ENCODE results near the gene TMPRSS15. TPM values are rescaled to one million over a fixed set of nuclear protein-coding genes. Genes with fewer than 3 reads are reported as not detected.

TMPRSS15 gene
- total and polyA plus RNA-seq, 5 donors from 2014 or later = not detected

- H3K4me3 ChIP-seq (ENCODE audit: low read depth, low read length) = no peak overlapping the region
- no peak for ATAC-seq (ENCODE audit: low read depth in 2 of 2)
- DNase-seq = no peak
- H3K36me3 ChIP-seq (ENCODE audit: control insufficient read depth, insufficient read depth, low read length) = no peaks in the 10 kb centered on the region
- Mint-ChIP-seq H3K36me3 (no peaks in the 10 kb centered on the region), H3K27ac (no peak overlapping the region), H3K4me1 (no peaks in the 10 kb centered on the region), H3K27me3 (no peaks in the 10 kb centered on the region), H3K9me3 (peaks cover 2 to 19% (median 6%) of the 10 kb centered on the region in 7 donors), H3K4me3 (no peak overlapping the region)
- no peaks in the 10 kb centered on the region for H3K27me3 ChIP-seq (ENCODE audit: control insufficient read depth, insufficient read depth, low read length)
- no peaks in the 10 kb centered on the region for H3K4me1 ChIP-seq (ENCODE audit: control insufficient read depth, insufficient read depth, low read length, poor library complexity, severe bottlenecking)
- no peak overlapping the region for H3K27ac ChIP-seq (ENCODE audit: insufficient read depth, low read length, poor library complexity, severe bottlenecking)
- no peaks in the 10 kb centered on the region for H3K9me3 ChIP-seq (ENCODE audit: control insufficient read depth in 2 of 2, low read length in 2 of 2)
Measured at GRCh38 chr21:18235545-18235944, 168.0 kb downstream of the TMPRSS15 start.

- Histone ChIP-seq H3K36me3 (ENCODE audit: control insufficient read depth, insufficient read depth, low read length) (no peaks in the 10 kb centered on the region), H3K4me1 (ENCODE audit: control insufficient read depth, insufficient read depth, low read length, poor library complexity, severe bottlenecking) (no peaks in the 10 kb centered on the region), H3K9me3 (ENCODE audit: control insufficient read depth in 2 of 2, low read length in 2 of 2) (peaks cover 0 to 2% of the 10 kb centered on the region in 2 experiments), H3K27me3 (ENCODE audit: control insufficient read depth, insufficient read depth, low read length) (no peaks in the 10 kb centered on the region), H3K4me3 (ENCODE audit: low read depth, low read length) (no peak overlapping the region), H3K27ac (ENCODE audit: insufficient read depth, low read length, poor library complexity, severe bottlenecking) (no peak overlapping the region)
- Mint-ChIP-seq H3K9me3 (peaks cover 0 to 11% (median 7%) of the 10 kb centered on the region in 7 donors), H3K27ac (no peak overlapping the region), H3K27me3 (no peaks in the 10 kb centered on the region), H3K4me3 (no peak overlapping the region), H3K4me1 (no peaks in the 10 kb centered on the region), H3K36me3 (no peaks in the 10 kb centered on the region)
- no peak for ATAC-seq (ENCODE audit: low read depth in 2 of 2)
- no peak for DNase-seq
Measured at GRCh38 chr21:18228060-18228739, 175.4 kb downstream of the TMPRSS15 start.

GRCh38 chr21:18222346-18222745, 181.2 kb downstream of the TMPRSS15 start:
- no peak overlapping the region for H3K27ac Mint-ChIP-seq
- H3K36me3 Mint-ChIP-seq = no peaks in the 10 kb centered on the region

GRCh38 chr21:18220498-18220897, 183.1 kb downstream of the TMPRSS15 start:
- peaks cover 15 to 18% of the 10 kb centered on the region in 2 experiments for H3K9me3 ChIP-seq (ENCODE audit: control insufficient read depth in 2 of 2, low read length in 2 of 2)
- peaks cover 0 to 39% (median 13%) of the 10 kb centered on the region in 7 donors for H3K9me3 Mint-ChIP-seq
- no peaks in the 10 kb centered on the region for H3K27me3 ChIP-seq (ENCODE audit: control insufficient read depth, insufficient read depth, low read length)
- no peak overlapping the region for H3K27ac ChIP-seq (ENCODE audit: insufficient read depth, low read length, poor library complexity, severe bottlenecking)
- DNase-seq = no peak
- H3K27ac Mint-ChIP-seq = no peak overlapping the region
- H3K36me3 Mint-ChIP-seq = no peaks in the 10 kb centered on the region
- H3K4me3 Mint-ChIP-seq = no peak overlapping the region
- no peaks in the 10 kb centered on the region for H3K27me3 Mint-ChIP-seq
- no peak overlapping the region for H3K4me3 ChIP-seq (ENCODE audit: low read depth, low read length)
- no peak for ATAC-seq (ENCODE audit: low read depth in 2 of 2)
- H3K4me1 ChIP-seq (ENCODE audit: control insufficient read depth, insufficient read depth, low read length, poor library complexity, severe bottlenecking) = no peaks in the 10 kb centered on the region
- H3K36me3 ChIP-seq (ENCODE audit: control insufficient read depth, insufficient read depth, low read length) = no peaks in the 10 kb centered on the region
- no peaks in the 10 kb centered on the region for H3K4me1 Mint-ChIP-seq

More at GRCh38 chr21:18222346-18222745, 181.2 kb downstream of the TMPRSS15 start:
- Mint-ChIP-seq H3K9me3 (peaks cover 0 to 36% (median 10%) of the 10 kb centered on the region in 7 donors), H3K4me1 (no peaks in the 10 kb centered on the region), H3K4me3 (no peak overlapping the region), H3K27me3 (no peaks in the 10 kb centered on the region)
- Histone ChIP-seq H3K4me1 (ENCODE audit: control insufficient read depth, insufficient read depth, low read length, poor library complexity, severe bottlenecking) (no peaks in the 10 kb centered on the region), H3K27ac (ENCODE audit: insufficient read depth, low read length, poor library complexity, severe bottlenecking) (no peak overlapping the region), H3K27me3 (ENCODE audit: control insufficient read depth, insufficient read depth, low read length) (no peaks in the 10 kb centered on the region), H3K36me3 (ENCODE audit: control insufficient read depth, insufficient read depth, low read length) (no peaks in the 10 kb centered on the region), H3K4me3 (ENCODE audit: low read depth, low read length) (no peak overlapping the region), H3K9me3 (ENCODE audit: control insufficient read depth in 2 of 2, low read length in 2 of 2) (peaks cover 15 to 16% of the 10 kb centered on the region in 2 experiments)
- ATAC-seq (ENCODE audit: low read depth in 2 of 2) (no peak), DNase-seq (no peak)

Other genes starting within 250 kb of the TMPRSS15 start
- gene CHODL, start 159.0 kb downstream of the TMPRSS15 start, total RNA-seq = not detected
- gene CHODL, start 159.0 kb downstream of the TMPRSS15 start, polyA plus RNA-seq = under 1 TPM in 2 of 4 donors, not detected in 2; 0.40 to 0.44 TPM